Epithelial cell of esophagus (primary cell): Measurements from ENCODE around the gene GSG1.
"Not testable (repeated sequence)": the region's sequence is repeated elsewhere in the genome, so short reads cannot be mapped to it uniquely, and the experiment has no call there.

Experiments
- DNase-seq: peaks from one replicate; pipeline ENCODE4 v3.0.0; 2010; ENCODE audit warnings: low read depth
- H3K4me3 ChIP-seq: 2 replicates; pipeline ENCODE4 v1.5.1; 2011; ENCODE audit warnings: mild to moderate bottlenecking, low read length, control low read depth
- CTCF ChIP-seq: IDR thresholded peaks from 2 replicates; pipeline ENCODE4 v1.5.1; 2011; ENCODE audit warnings: low read depth, mild to moderate bottlenecking, low read length, control low read depth, inconsistent platforms; ENCODE audit not compliant: insufficient read depth; ENCODE audit errors: missing control alignments

Gene GSG1

GRCh38 chr12:13041224-13041623 is 62.2 kb downstream of the GSG1 start:
- no peak for DNase-seq
- no peak for TF ChIP-seq CTCF

GRCh38 chr12:13039328-13039956 is 64.0 kb downstream of the GSG1 start:
- no peak for DNase-seq
- no peak overlapping the region for H3K4me3 ChIP-seq
- TF ChIP-seq CTCF = no peak

More at GRCh38 chr12:13041224-13041623, 62.2 kb downstream of the GSG1 start:
- no peak overlapping the region for H3K4me3 ChIP-seq

- DNase-seq = peak; percentile 59
- H3K4me3 ChIP-seq = no peak overlapping the region
- TF ChIP-seq CTCF = no peak
These were observed 64.8 kb downstream of the GSG1 start for GRCh38 chr12:13038491-13039161.

GRCh38 chr12:13036881-13037280 is 66.6 kb downstream of the GSG1 start:
- no peak overlapping the region for H3K4me3 ChIP-seq
- no peak for TF ChIP-seq CTCF
- DNase-seq = no peak

- DNase-seq, H3K4me3 ChIP-seq: not testable (repeated sequence)
These were observed 68.1 kb downstream of the GSG1 start for GRCh38 chr12:13035335-13035734.
